Heart right ventricle (tissue), 16 donors: Measurements from ENCODE around the gene CEP152. TPM values are rescaled to one million over a fixed set of nuclear protein-coding genes. Genes with fewer than 3 reads are reported as not detected.

Source experiments
- ATAC-seq, 8 donors: fragments of 200-7000 bp; cut with Tn5 transposase; one replicate each; pipeline ENCODE4 v1.9.1; 2020; ENCODE audit warnings: mild to moderate bottlenecking in 8 of 8, moderate library complexity in 8 of 8, moderate number of reproducible peaks in 1 of 8
- DNase-seq, 2 donors: peaks; one replicate each; pipeline ENCODE4 v3.0.0-alpha.2; 2020
- H3K27ac ChIP-seq, 10 donors: fragments of 200-600 bp; sonication (generic) in 2 of 10; one replicate each; pipeline versions ENCODE4 v1.5.0 to v1.8.0; 2020 to 2022; ENCODE audit warnings: mild to moderate bottlenecking in 3 of 10
- H3K27me3 ChIP-seq, 7 donors: fragments of 200-600 bp; one replicate each; pipeline ENCODE4 v1.8.0; 2021 to 2022; ENCODE audit warnings: mild to moderate bottlenecking in 2 of 7
- H3K36me3 ChIP-seq, 9 donors: fragments of 200-600 bp; sonication (generic) in 1 of 9; one replicate each; pipeline versions ENCODE4 v1.5.0 to v1.8.0; 2020 to 2022; ENCODE audit warnings: mild to moderate bottlenecking in 2 of 9
- H3K4me1 ChIP-seq, 9 donors: fragments of 200-600 bp; sonication (generic) in 1 of 9; one replicate each; pipeline versions ENCODE4 v1.5.0 to v1.8.0; 2020 to 2022; ENCODE audit warnings: mild to moderate bottlenecking in 4 of 9
- H3K4me3 ChIP-seq, 10 donors: fragments of 200-600 bp; sonication (generic) in 2 of 10; one replicate each; pipeline versions ENCODE4 v1.5.0 to v1.8.0; 2020 to 2022; ENCODE audit warnings: mild to moderate bottlenecking in 7 of 10, moderate library complexity in 2 of 10
- H3K9me3 ChIP-seq, 11 donors: fragments of 200-600 bp in 10 of 11; sonication (generic) in 2 of 11; one replicate each; pipeline versions ENCODE4 v1.5.0 to v1.8.0; 2013 to 2022; ENCODE audit warnings: mild to moderate bottlenecking in 2 of 11, control low read depth in 1 of 11, moderate library complexity in 1 of 11
- CTCF ChIP-seq, 9 donors: fragments of 200-600 bp; sonication (generic) in 2 of 9; IDR thresholded peaks; one replicate each; pipeline versions ENCODE4 v1.5.0 to v1.8.0; 2021 to 2022; ENCODE audit warnings: antibody characterized with exemption in 9 of 9, mild to moderate bottlenecking in 5 of 9, moderate library complexity in 1 of 9
- WGBS, 2 donors: extraction: QIAGEN DNeasy Blood & Tissue Kit; methylation state at CpG; one replicate each; pipeline ENCODE4 v1.1.7; 2013; ENCODE audit warnings: inconsistent platforms in 1 of 2; 5-methylcytosine and 5-hydroxymethylcytosine counted together
- intact Hi-C, 10 donors: fragments of 100-400 bp; cut with DNase I; formaldehyde crosslinking; loops; one replicate each; pipeline versions ENCODE4 v1.11.1 to v1.14.2; 2022
- polyA plus RNA-seq, 2 donors: library from polyadenylated mRNA; stranded (reverse); fragments of 200-250 nt; gene quantifications; one replicate each; pipeline ENCODE4 v1.2.3, GENCODE V29; 2013
- total RNA-seq, 10 donors: library from RNA; stranded (reverse); fragmentation: NEBNext Ultra II Directional in 3 of 10; extraction: Animal tissue kit (Norgen Biotek cat#: 25700) in 3 of 10; gene quantifications; one replicate each; pipeline versions ENCODE4 v1.2.1 to v1.2.4, GENCODE V29; 2021 to 2023
- donor health status: Arrhythmogenic right ventricular cardiomyopathy.
- donor health status: ischemic (EF 13 %, LVEDD 7.1; RV severe dilation, severe dysfunction).
- donor health status: healthy with polysubstance abuse.
- donor health status: DM: no; HTN: yes; CAD: no.
- donor health status: DM: no; HTN: no; CAD: no.
- donor health status: ischemic (EF 25% LVEDD 6.9; RV normal size, moderate dysfunction).
- donor health status: ischemic (EF 25% LVEDD 5.7; RV mildly dilated, moderate dysfunction).
- donor health status: healthy.
- donor health status: DM: yes; HTN: yes; CAD: no.
- donor health status: Ischemic cardiomyopathy.
- donor health status: ischemic (EF 35%, LVEDD 5.7; RV mildly dilated, moderate dysfunction).
- donor health status: nonischemic (EF 11% LVEDD 7.7; RV severe dilation, severe dysfunction).
- donor health status: DM: yes; HTN: yes; CAD: no.
- donor health status: PGD.
- donor health status: ischemic (EF 29% LVEDD 5.4; RV normal size, mild dysfunction).
- donor health status: nonischemic (EF 23%, LVEDD 6.1; RV moderate dilation, normal function).

The CEP152 gene
- total and polyA plus RNA-seq, 12 donors, result 0.51 to 1.8 (median 1.1) TPM

GRCh38 chr15:48720646-48721045 is 90.2 kb downstream of the CEP152 start:
- intact Hi-C loops, result loop anchor here in 1 of 10 donors (10.0 kb wide), 1 partner anchor 66 kb away; no protein-coding TSS in a partner anchor
- ATAC-seq (no peak), DNase-seq (no peak)
- H3K27ac ChIP-seq, result peak overlapping the region in 3 of 10 donors; percentile 12 to 51 (median 33)
- no peaks in the 10 kb centered on the region for H3K27me3 ChIP-seq
- peaks cover 0 to 9% (median 0%) of the 10 kb centered on the region in 9 donors for H3K4me1 ChIP-seq
- H3K4me3 ChIP-seq, result no peak overlapping the region
- TF ChIP-seq CTCF (IDR thresholded peaks at IDR 0.05), result no peak
- peaks cover 0 to 17% (median 9%) of the 10 kb centered on the region in 11 donors for H3K9me3 ChIP-seq
- peaks cover 0 to 5% (median 0%) of the 10 kb centered on the region in 9 donors for H3K36me3 ChIP-seq
- 96 to 98% methylated on average over 3 of the region's 3 CpGs for WGBS, 2 donors

GRCh38 chr15:48719668-48720067 is 91.2 kb downstream of the CEP152 start:
- H3K36me3 ChIP-seq, result peaks cover 0 to 5% (median 0%) of the 10 kb centered on the region in 9 donors
- no peak for TF ChIP-seq CTCF (IDR thresholded peaks at IDR 0.05)
- 75 to 78% methylated on average over 4 of the region's 4 CpGs for WGBS, 2 donors
- ATAC-seq (no peak), DNase-seq (no peak)
- no peak overlapping the region for H3K4me3 ChIP-seq
- H3K9me3 ChIP-seq, result peaks cover 0 to 26% (median 11%) of the 10 kb centered on the region in 11 donors
- intact Hi-C loops, result loop anchor here in 1 of 10 donors (10.0 kb wide), 1 partner anchor 65 kb away; no protein-coding TSS in a partner anchor
- H3K27ac ChIP-seq, result peak overlapping the region in 1 of 10 donors; percentile 24
- H3K4me1 ChIP-seq, result peaks cover 0 to 9% (median 0%) of the 10 kb centered on the region in 9 donors
- no peaks in the 10 kb centered on the region for H3K27me3 ChIP-seq

DNA sequence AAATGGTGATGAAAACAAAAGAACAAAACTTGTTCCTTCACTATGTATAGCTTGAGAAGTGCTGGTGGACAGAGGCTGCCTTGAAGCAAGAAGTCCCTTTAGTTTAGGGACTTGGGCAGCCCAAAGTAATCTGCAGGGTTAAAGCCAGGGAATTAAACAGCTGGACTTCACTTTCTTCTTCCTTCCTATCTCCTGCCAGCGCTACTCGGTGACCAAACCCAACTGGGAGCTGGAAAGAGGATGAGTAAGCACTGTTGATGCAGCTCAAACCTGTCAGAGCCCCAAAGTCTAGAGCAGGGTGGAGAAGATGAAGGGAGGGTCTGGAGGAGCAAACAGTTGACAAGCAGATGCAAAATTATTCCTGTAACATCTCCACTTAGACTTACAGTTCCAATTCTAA is 92.2 kb downstream of the CEP152 start:
- Histone ChIP-seq H3K27ac (peak overlapping the region in 1 of 10 donors; percentile 6), H3K9me3 (peaks cover 0 to 29% (median 11%) of the 10 kb centered on the region in 11 donors), H3K36me3 (peaks cover 0 to 5% (median 0%) of the 10 kb centered on the region in 9 donors), H3K4me3 (no peak overlapping the region), H3K27me3 (no peaks in the 10 kb centered on the region), H3K4me1 (peaks cover 0 to 9% (median 0%) of the 10 kb centered on the region in 9 donors)
- intact Hi-C loops, result no loop called here
- DNase-seq (no peak), ATAC-seq (peak in 5 of 8 donors; percentile 41 to 80 (median 51))
- 42 to 55% methylated on average over 2 of the region's 2 CpGs for WGBS, 2 donors
- TF ChIP-seq CTCF (IDR thresholded peaks at IDR 0.05), result no peak

GRCh38 chr15:48717458-48717857 is 93.4 kb downstream of the CEP152 start:
- TF ChIP-seq CTCF (IDR thresholded peaks at IDR 0.05), result no peak
- peaks cover 0 to 5% (median 0%) of the 10 kb centered on the region in 9 donors for H3K36me3 ChIP-seq
- H3K27ac ChIP-seq, result no peak overlapping the region
- ATAC-seq (no peak), DNase-seq (no peak)
- peaks cover 0 to 29% (median 11%) of the 10 kb centered on the region in 11 donors for H3K9me3 ChIP-seq
- no peak overlapping the region for H3K4me3 ChIP-seq
- peaks cover 0 to 9% (median 0%) of the 10 kb centered on the region in 9 donors for H3K4me1 ChIP-seq
- 96 to 98% methylated on average over 4 of the region's 4 CpGs for WGBS, 2 donors
- intact Hi-C loops, result no loop called here
- H3K27me3 ChIP-seq, result no peaks in the 10 kb centered on the region
